ENCODE measurements around the gene ANO2.
A peak's percentile ranks its signal among the peaks of the same experiment; 100 is the strongest.
"Not testable (repeated sequence)": the region's sequence is repeated elsewhere in the genome, so short reads cannot be mapped to it uniquely, and the experiment has no call there.

The ANO2 gene

GRCh38 chr12:5887819-5888218 lies 57.2 kb downstream of the ANO2 start:
- not testable (repeated sequence) for DNase-seq (ENCODE audit: low read depth)

DNA sequence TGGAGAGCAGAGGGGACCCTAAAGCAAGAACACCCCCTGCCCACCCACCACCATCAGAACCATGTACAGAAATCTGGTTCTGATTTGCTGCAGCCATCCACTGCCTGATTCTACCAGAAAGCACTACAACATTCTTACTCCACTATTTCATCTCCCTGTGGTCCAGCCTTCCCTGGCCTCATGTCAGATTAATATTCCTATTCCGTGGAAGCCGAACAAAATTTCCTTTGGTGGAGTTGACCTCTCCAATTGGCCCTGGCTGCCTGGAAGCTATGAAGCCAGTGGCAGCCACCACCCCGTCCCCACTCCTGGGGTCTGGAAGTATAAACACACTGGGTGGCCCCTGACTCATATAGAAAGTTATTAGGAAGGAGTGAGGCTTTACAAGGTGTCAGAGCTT lies 60.2 kb downstream of the ANO2 start:
- no peak for DNase-seq (ENCODE audit: low read depth)

GRCh38 chr12:5884285-5884684 lies 60.8 kb downstream of the ANO2 start:
- no peak for DNase-seq (ENCODE audit: low read depth)

DNA sequence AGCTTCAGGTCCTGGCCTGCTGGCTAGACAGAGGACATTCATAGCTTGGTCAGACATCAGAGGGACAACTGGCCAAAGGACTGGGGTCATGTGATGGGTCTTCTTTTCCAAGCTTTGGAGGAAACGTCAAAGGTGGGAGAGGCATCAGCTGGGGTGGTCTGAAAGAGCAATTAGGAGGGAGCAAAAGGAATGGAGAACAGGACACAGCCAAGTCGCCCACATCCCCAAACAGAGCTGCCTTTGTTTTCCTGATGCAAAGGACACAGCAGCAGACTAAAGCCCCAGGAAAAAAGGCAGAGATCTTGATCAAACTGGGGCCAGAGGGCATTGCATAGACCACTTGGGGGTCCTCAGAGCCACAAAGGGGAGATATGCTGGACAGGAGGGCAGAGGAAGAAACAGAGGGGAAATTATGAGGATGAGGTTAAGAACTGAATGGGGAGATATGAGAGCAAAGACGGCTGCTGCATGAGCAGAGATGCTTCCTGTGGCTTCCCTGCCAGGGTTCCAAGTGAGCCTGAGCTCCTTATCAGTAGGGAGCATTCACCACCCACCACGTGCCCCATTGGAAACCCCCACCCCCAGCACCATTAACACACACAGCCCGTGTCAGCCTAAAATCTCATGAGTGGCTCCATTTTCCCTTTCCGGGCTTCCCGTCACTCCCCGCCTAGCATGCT lies 62.4 kb downstream of the ANO2 start:
- no peak for DNase-seq (ENCODE audit: low read depth)

GRCh38 chr12:5881666-5882065 lies 63.4 kb downstream of the ANO2 start:
- no peak for DNase-seq (ENCODE audit: low read depth)

GRCh38 chr12:5881101-5881606 lies 63.9 kb downstream of the ANO2 start:
- DNase-seq (ENCODE audit: low read depth) = no peak

DNA sequence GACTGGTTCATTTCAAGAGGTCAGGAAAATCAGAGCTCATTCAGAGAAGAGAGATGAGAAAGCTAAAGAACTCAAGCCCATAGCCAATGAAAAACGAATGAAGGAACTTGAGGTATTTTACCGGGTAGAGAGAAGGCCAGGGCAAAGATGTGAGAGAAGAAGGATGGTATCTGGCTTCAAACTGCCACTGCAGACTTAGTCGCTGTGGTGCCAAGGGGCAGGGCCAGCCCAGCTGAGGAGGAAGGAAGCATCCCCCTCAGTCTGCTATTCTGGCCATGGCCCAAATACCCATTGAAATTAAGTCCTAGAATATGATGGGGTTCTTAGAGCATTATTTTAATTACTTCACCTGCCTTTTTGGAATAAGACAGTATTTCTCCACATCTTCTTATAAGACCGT lies 69.2 kb downstream of the ANO2 start:
- DNase-seq (ENCODE audit: low read depth) = no peak

GRCh38 chr12:5874514-5874913 lies 70.5 kb downstream of the ANO2 start:
- no peak for DNase-seq (ENCODE audit: low read depth)

DNA sequence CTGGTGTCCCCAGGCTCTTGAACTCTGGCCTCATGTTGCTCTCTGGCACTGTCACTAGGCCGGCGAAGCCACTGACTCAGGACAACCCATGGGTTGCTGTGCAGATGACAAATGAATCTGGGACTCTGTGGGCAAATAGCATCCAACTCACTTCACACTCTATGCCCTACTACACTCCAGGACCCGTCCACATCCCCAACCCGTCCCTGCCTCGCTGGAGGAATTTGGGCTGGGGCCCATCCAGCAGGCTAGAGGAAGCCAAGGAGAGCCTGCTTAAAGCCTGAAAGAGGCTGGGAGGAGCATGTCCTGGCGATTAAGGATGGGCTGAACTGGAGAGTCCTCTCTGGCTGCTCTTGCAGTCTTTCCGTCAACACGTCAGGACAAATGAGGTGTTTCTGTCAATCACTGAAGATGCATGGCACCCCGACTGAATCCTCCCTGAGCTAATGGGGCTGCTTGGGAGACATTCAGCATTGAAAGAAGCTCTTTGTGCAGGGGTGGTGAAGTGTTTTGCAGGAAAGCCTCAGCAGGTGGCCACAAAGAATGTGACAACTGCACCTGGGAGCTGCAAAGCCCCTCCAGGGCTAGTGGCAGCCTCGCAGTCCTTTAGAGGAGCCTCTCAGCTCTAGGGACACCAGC lies 71.7 kb downstream of the ANO2 start:
- DNase-seq (ENCODE audit: low read depth) = no peak

DNA sequence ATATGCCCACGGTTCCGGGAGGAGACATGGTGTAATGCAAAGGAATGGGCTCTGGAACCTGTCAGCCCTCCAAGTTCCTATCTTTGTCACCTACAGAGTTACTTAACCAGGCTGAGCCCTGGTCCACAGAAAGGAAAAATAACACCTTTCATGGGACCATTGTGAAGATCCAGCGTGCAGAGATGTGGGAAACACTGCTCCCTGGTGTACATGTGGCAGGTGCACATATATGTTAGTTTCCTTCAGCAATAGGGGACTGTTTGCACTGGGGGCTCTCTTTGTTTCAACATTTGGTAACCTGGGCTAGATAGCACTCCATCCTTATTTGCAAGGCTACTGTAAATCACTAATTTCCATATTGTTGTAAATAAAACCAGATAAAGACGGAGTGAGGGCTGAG lies 72.3 kb downstream of the ANO2 start:
- DNase-seq (ENCODE audit: low read depth) = peak; percentile 24

GRCh38 chr12:5871741-5872140 lies 73.3 kb downstream of the ANO2 start:
- no peak for DNase-seq (ENCODE audit: low read depth)

GRCh38 chr12:5870183-5870582 lies 74.9 kb downstream of the ANO2 start:
- no peak for DNase-seq (ENCODE audit: low read depth)

DNA sequence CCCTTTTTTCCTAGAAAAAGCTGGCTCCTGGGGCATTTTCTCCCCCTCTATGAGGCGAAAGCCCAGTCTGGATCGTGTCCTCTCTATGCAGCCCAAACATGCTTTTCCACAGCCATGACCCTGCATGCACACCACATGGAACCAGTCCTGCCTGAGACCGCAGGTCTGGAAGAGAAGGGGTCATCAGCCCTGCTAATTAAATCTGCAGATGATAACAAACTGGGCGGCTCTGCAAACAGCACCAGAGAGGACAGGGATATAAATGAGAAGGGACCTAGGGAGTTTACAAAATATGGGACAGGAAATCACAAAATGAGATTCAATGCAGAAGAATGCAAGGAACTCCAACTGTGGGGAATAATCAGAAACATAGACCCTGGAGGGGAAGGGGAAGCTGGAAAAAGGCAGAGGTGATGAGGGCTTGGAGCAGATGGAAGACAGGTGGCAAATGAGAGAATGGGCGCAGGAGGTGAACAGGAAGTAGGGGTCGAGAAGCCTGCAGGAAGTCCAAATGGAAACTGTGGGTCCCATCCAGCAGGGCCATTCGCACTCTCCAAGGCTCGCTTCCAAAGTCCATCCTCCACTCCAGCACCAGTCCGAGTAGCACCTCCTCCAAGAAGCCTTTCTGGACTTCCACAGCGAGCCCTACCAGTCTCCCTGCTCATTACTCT lies 76.3 kb downstream of the ANO2 start:
- no peak for DNase-seq (ENCODE audit: low read depth)

GRCh38 chr12:5865397-5865796 lies 79.7 kb downstream of the ANO2 start:
- DNase-seq (ENCODE audit: low read depth) = no peak

DNA sequence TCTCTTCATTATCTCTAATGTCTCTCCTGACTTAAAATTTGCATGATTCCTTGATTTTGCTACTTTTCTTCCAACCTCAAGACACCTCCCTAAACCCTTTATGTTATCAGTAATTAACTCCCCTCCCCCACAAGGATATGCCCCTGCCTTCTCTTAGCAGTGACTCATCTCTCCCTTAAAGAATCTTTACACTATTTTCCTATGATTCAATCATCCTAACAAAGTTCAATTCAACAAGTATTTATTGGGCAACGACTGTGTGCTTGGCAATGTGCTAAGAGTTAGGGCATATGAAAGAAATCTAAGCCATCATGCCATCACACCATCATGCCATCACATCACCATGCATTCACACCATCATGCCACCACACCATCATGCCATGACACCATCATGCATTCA lies 80.1 kb downstream of the ANO2 start:
- DNase-seq (ENCODE audit: low read depth) = no peak

DNA sequence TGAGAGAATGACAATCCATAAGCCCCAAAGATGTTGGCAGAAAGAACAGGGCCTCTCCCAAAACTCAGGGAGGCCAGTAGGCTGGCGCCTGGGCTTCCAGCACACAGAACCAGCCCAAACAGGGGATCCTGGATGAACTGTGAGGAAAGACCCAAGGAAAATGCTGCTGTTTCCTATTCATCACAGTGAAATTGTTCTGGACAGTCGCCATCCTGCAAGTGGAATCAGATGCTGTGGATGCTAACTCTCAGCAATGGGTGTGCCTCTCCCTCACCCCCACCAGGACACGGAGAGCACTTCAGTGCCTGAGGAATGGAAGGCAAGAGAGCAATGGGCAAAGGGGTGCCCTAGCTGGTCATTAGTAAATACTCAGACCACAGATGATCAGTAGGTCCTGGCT lies 80.8 kb downstream of the ANO2 start:
- DNase-seq (ENCODE audit: low read depth) = no peak

DNA sequence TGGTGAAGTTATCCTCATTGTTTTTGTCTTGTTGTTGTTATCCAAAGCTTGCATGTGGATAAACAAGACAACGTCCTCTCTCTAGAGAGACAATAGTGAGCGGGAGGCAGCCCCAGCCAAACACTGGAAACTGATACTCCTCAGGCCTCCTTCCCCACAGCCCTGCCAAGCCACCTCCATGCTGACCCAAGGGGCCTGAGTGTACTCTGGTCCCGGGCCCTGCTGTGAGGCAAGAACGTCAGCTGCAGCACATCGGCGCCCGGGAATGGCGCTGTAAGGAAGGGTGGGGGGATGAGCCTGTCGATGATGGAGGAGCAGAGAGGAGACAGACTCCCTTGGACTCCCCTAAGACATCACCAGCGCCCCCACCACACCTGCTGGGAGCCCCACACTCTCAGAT lies 83.6 kb downstream of the ANO2 start:
- DNase-seq (ENCODE audit: low read depth) = no peak

GRCh38 chr12:5856692-5857091 lies 88.4 kb downstream of the ANO2 start:
- DNase-seq (ENCODE audit: low read depth) = no peak

GRCh38 chr12:5846950-5847349 lies 98.1 kb downstream of the ANO2 start:
- DNase-seq (ENCODE audit: low read depth) = no peak

DNA sequence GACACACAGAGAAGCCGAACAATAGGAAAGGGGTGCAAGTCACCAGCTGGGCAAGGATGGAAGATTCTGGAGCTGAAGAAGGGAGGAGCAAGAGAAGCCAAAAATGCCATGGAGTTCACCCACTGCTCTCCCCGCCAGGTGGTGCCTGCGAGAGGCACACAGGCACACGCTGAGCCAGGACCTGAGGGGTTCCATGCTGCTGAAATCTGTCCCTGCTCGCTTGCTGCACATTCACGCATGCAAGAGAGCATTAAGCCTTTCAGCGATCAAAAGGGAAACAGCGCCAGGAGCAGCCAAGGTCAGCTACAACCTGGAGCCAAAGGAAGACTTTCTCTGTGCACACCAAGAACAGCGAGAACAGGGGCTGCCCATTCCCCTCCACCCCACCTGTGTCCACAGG lies 104.1 kb downstream of the ANO2 start:
- no peak for DNase-seq (ENCODE audit: low read depth)

- DNase-seq (ENCODE audit: low read depth) = no peak
Measured at GRCh38 chr12:5830111-5830510, 114.9 kb downstream of the ANO2 start.

- no peak for DNase-seq (ENCODE audit: low read depth)
Measured at GRCh38 chr12:5827591-5827990, 117.5 kb downstream of the ANO2 start.

DNA sequence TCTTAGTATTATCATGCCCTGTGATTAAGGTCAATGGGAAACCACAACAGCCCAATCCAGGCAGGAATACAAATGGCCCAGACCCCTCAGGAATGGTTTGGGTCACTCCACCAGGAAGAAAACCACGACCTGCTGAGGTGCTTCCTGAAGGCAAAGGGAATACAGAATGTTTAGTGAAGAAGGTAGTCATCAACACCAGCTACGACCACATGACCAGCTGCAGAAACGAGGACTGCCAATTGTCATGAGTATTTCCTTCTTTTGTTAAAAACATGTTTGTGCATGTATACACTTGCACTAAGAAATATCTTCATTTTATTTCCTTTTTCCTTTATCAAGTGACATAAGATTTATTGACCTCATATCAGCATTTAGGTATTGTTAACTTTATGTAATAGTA lies 119.3 kb downstream of the ANO2 start:
- DNase-seq (ENCODE audit: low read depth) = not testable (repeated sequence)
